ENCODE results near the gene VAV3. TPM values are rescaled to one million over a fixed set of nuclear protein-coding genes. Genes with fewer than 3 reads are reported as not detected.
"Not testable (repeated sequence)": the region's sequence is repeated elsewhere in the genome, so short reads cannot be mapped to it uniquely, and the experiment has no call there.

Gene VAV3
- polyA plus RNA-seq, 2 donors, result 23.9 to 35.5 TPM

DNA sequence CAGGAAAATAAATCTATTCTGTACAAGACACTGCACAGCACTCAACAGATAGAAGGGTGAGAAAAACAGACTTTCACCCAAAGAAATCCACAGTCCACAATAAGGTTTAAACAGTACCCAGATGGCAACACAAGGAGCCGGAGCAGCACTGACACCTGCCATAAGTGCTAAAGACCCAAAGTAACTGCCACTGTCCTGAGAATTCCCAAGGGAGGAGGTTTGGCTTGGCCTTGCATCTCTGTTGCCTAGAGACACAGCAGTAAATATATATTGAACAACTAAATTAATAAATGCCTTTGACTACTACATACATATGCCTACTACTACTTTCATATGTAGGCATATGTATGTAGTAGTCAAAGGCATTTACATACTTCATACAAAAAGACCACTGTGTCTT, 68.0 kb downstream of the VAV3 start:
- no peak overlapping the region for H3K27ac ChIP-seq (ENCODE audit: low read depth in 2 of 2, low read length in 1 of 2)
- no peaks in the 10 kb centered on the region for H3K36me3 ChIP-seq (ENCODE audit: control insufficient read depth in 2 of 2, insufficient read depth in 2 of 2, low read length in 1 of 2)

DNA sequence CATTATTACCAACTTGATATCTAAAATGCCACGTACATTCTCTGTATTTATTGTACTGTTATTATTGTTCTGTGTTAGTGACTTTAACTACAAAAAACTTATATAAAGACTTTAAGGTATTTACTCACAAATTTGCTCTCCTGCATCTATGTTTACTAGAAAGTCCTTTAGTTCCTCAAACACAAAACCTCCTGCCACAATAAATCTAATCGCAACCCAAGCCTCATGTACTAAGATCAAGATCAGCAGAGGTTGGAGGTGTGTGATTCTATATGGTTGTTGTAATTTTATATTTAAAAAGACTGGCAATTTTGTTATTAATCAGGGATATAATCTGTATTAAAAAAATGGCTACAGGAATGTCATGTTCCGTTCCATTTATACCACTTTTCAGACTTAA, 68.6 kb downstream of the VAV3 start:
- Histone ChIP-seq H3K4me3 (ENCODE audit: low read depth in 1 of 2, low read length in 2 of 2) (no peak overlapping the region), H3K27me3 (ENCODE audit: control insufficient read depth in 1 of 2, insufficient read depth in 2 of 2, low read length in 2 of 2) (no peaks in the 10 kb centered on the region), H3K36me3 (ENCODE audit: control insufficient read depth in 2 of 2, insufficient read depth in 2 of 2, low read length in 1 of 2) (no peaks in the 10 kb centered on the region), H3K9me3 (ENCODE audit: control insufficient read depth in 2 of 2, insufficient read depth in 1 of 2, low read depth in 1 of 2, low read length in 1 of 2) (no peaks in the 10 kb centered on the region), H3K27ac (ENCODE audit: low read depth in 2 of 2, low read length in 1 of 2) (no peak overlapping the region), H3K4me1 (ENCODE audit: control insufficient read depth in 2 of 2, insufficient read depth in 2 of 2, low read length in 1 of 2) (no peaks in the 10 kb centered on the region)
- WGBS, 2 donors, result 88 to 92% methylated on average over 3 of the region's 3 CpGs

More for the DNA sequence above, 68.0 kb downstream of the VAV3 start:
- 47 to 89% methylated on average over 1 of the region's 1 CpG for whole genome bisulfite sequencing, 2 donors
- Histone ChIP-seq H3K9me3 (ENCODE audit: control insufficient read depth in 2 of 2, insufficient read depth in 1 of 2, low read depth in 1 of 2, low read length in 1 of 2) (no peaks in the 10 kb centered on the region), H3K4me3 (ENCODE audit: low read depth in 1 of 2, low read length in 2 of 2) (no peak overlapping the region), H3K4me1 (ENCODE audit: control insufficient read depth in 2 of 2, insufficient read depth in 2 of 2, low read length in 1 of 2) (no peaks in the 10 kb centered on the region), H3K27me3 (ENCODE audit: control insufficient read depth in 1 of 2, insufficient read depth in 2 of 2, low read length in 2 of 2) (no peaks in the 10 kb centered on the region)

- Histone ChIP-seq H3K27ac (ENCODE audit: low read depth in 2 of 2, low read length in 1 of 2) (no peak overlapping the region), H3K9me3 (ENCODE audit: control insufficient read depth in 2 of 2, insufficient read depth in 1 of 2, low read depth in 1 of 2, low read length in 1 of 2) (no peaks in the 10 kb centered on the region), H3K36me3 (ENCODE audit: control insufficient read depth in 2 of 2, insufficient read depth in 2 of 2, low read length in 1 of 2) (no peaks in the 10 kb centered on the region), H3K4me3 (ENCODE audit: low read depth in 1 of 2, low read length in 2 of 2) (no peak overlapping the region), H3K4me1 (ENCODE audit: control insufficient read depth in 2 of 2, insufficient read depth in 2 of 2, low read length in 1 of 2) (no peaks in the 10 kb centered on the region), H3K27me3 (ENCODE audit: control insufficient read depth in 1 of 2, insufficient read depth in 2 of 2, low read length in 2 of 2) (no peaks in the 10 kb centered on the region)
- WGBS, 2 donors, result 82 to 83% methylated on average over 3 of the region's 3 CpGs
Observed at GRCh38 chr1:107895403-107896191, 69.4 kb downstream of the VAV3 start.

- H3K9me3 ChIP-seq (ENCODE audit: control insufficient read depth in 2 of 2, insufficient read depth in 1 of 2, low read depth in 1 of 2, low read length in 1 of 2), result no peaks in the 10 kb centered on the region
- H3K4me1 ChIP-seq (ENCODE audit: control insufficient read depth in 2 of 2, insufficient read depth in 2 of 2, low read length in 1 of 2), result no peaks in the 10 kb centered on the region
- no peaks in the 10 kb centered on the region for H3K27me3 ChIP-seq (ENCODE audit: control insufficient read depth in 1 of 2, insufficient read depth in 2 of 2, low read length in 2 of 2)
- WGBS, 2 donors, result 68 to 80% methylated on average over 1 of the region's 1 CpG
- H3K4me3 ChIP-seq (ENCODE audit: low read depth in 1 of 2, low read length in 2 of 2), result no peak overlapping the region
- no peak overlapping the region for H3K27ac ChIP-seq (ENCODE audit: low read depth in 2 of 2, low read length in 1 of 2)
- no peaks in the 10 kb centered on the region for H3K36me3 ChIP-seq (ENCODE audit: control insufficient read depth in 2 of 2, insufficient read depth in 2 of 2, low read length in 1 of 2)
Observed at GRCh38 chr1:107894605-107895004, 70.4 kb downstream of the VAV3 start.

DNA sequence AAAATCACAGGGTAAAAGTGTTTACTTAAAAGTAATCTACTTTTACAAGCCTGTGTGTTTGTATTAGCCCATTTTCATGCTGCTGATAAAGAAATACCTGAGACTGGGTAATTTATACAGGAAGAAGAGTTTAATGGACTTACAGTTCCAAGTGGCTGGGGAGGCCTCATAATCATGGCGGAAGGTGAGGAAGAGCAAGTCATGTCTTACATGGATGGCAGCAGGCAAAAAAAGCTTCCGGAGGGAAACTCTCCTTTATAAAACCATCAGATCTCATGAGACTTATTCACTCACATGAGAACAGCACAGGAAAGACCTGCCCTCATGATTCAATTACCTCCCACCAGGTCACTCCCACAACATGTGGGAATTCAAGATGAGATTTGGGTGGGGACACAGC, 71.6 kb downstream of the VAV3 start:
- WGBS, 2 donors, result 94 to 98% methylated on average over 2 of the region's 2 CpGs
- H3K4me3 ChIP-seq (ENCODE audit: low read depth in 1 of 2, low read length in 2 of 2); H3K27me3 ChIP-seq (ENCODE audit: control insufficient read depth in 1 of 2, insufficient read depth in 2 of 2, low read length in 2 of 2); H3K36me3 ChIP-seq (ENCODE audit: control insufficient read depth in 2 of 2, insufficient read depth in 2 of 2, low read length in 1 of 2); H3K9me3 ChIP-seq (ENCODE audit: control insufficient read depth in 2 of 2, insufficient read depth in 1 of 2, low read depth in 1 of 2, low read length in 1 of 2); H3K4me1 ChIP-seq (ENCODE audit: control insufficient read depth in 2 of 2, insufficient read depth in 2 of 2, low read length in 1 of 2); H3K27ac ChIP-seq (ENCODE audit: low read depth in 2 of 2, low read length in 1 of 2): not testable (repeated sequence)

GRCh38 chr1:107889524-107889923, 75.5 kb downstream of the VAV3 start:
- no peaks in the 10 kb centered on the region for H3K4me1 ChIP-seq (ENCODE audit: control insufficient read depth in 2 of 2, insufficient read depth in 2 of 2, low read length in 1 of 2)
- H3K4me3 ChIP-seq (ENCODE audit: low read depth in 1 of 2, low read length in 2 of 2), result no peak overlapping the region
- 82 to 85% methylated on average over 2 of the region's 2 CpGs for WGBS, 2 donors
- H3K9me3 ChIP-seq (ENCODE audit: control insufficient read depth in 2 of 2, insufficient read depth in 1 of 2, low read depth in 1 of 2, low read length in 1 of 2), result no peaks in the 10 kb centered on the region
- H3K27me3 ChIP-seq (ENCODE audit: control insufficient read depth in 1 of 2, insufficient read depth in 2 of 2, low read length in 2 of 2), result no peaks in the 10 kb centered on the region
- H3K36me3 ChIP-seq (ENCODE audit: control insufficient read depth in 2 of 2, insufficient read depth in 2 of 2, low read length in 1 of 2), result no peaks in the 10 kb centered on the region
- H3K27ac ChIP-seq (ENCODE audit: low read depth in 2 of 2, low read length in 1 of 2), result no peak overlapping the region

DNA sequence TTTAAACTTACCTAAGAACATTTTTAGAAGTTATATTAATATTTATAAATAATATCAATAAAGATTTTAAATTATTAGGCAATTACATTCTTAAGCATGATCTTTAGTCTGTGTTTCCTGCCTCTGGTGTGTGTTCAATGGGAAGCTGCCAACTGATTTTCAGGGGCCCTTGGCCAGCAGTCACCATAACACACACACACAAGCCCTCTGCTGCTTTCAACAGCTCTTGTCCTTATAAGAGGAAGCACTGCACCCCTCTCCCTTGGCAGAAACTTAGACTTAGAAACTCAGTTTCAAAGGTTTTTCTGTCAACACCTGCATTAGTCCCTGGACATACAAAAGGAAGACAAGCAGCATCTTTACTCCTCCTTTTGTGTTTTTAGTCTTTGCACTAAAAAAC, 81.4 kb downstream of the VAV3 start:
- no peaks in the 10 kb centered on the region for H3K36me3 ChIP-seq (ENCODE audit: control insufficient read depth in 2 of 2, insufficient read depth in 2 of 2, low read length in 1 of 2)
- H3K9me3 ChIP-seq (ENCODE audit: control insufficient read depth in 2 of 2, insufficient read depth in 1 of 2, low read depth in 1 of 2, low read length in 1 of 2), result no peaks in the 10 kb centered on the region
- H3K27me3 ChIP-seq (ENCODE audit: control insufficient read depth in 1 of 2, insufficient read depth in 2 of 2, low read length in 2 of 2), result peaks cover 0 to 5% of the 10 kb centered on the region in 2 donors
- H3K4me3 ChIP-seq (ENCODE audit: low read depth in 1 of 2, low read length in 2 of 2), result no peak overlapping the region
- no peak overlapping the region for H3K27ac ChIP-seq (ENCODE audit: low read depth in 2 of 2, low read length in 1 of 2)
- no peaks in the 10 kb centered on the region for H3K4me1 ChIP-seq (ENCODE audit: control insufficient read depth in 2 of 2, insufficient read depth in 2 of 2, low read length in 1 of 2)

- H3K4me3 ChIP-seq (ENCODE audit: low read depth in 1 of 2, low read length in 2 of 2), result no peak overlapping the region
- 68 to 75% methylated on average over 2 of the region's 2 CpGs for WGBS, 2 donors
- no peaks in the 10 kb centered on the region for H3K36me3 ChIP-seq (ENCODE audit: control insufficient read depth in 2 of 2, insufficient read depth in 2 of 2, low read length in 1 of 2)
Observed at GRCh38 chr1:107879927-107880326, 85.1 kb downstream of the VAV3 start.

DNA sequence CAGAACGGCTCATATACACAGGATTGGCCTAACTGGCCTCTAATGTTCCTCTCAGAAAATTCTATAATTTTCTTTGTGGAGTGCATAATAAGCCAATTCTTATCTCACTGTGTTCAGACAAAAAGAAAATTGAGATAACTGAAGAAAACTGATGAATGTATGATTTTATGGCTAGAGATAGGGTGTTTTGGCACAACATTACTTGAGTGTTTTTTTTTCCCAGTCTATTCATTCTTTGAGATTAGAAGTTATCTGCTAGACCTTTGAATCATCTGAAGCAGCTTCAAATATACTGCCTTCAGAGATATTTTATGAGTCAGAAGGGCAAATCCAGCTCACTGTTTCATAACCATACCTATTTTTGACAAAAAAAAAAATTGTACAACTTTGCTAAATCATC, 85.6 kb downstream of the VAV3 start:
- Histone ChIP-seq H3K9me3 (ENCODE audit: control insufficient read depth in 2 of 2, insufficient read depth in 1 of 2, low read depth in 1 of 2, low read length in 1 of 2) (no peaks in the 10 kb centered on the region), H3K4me3 (ENCODE audit: low read depth in 1 of 2, low read length in 2 of 2) (no peak overlapping the region), H3K27me3 (ENCODE audit: control insufficient read depth in 1 of 2, insufficient read depth in 2 of 2, low read length in 2 of 2) (peaks cover 0 to 5% of the 10 kb centered on the region in 2 donors), H3K4me1 (ENCODE audit: control insufficient read depth in 2 of 2, insufficient read depth in 2 of 2, low read length in 1 of 2) (no peaks in the 10 kb centered on the region), H3K27ac (ENCODE audit: low read depth in 2 of 2, low read length in 1 of 2) (no peak overlapping the region), H3K36me3 (ENCODE audit: control insufficient read depth in 2 of 2, insufficient read depth in 2 of 2, low read length in 1 of 2) (no peaks in the 10 kb centered on the region)
- WGBS, 2 donors, result 61 to 71% methylated on average over 1 of the region's 1 CpG

More at GRCh38 chr1:107879927-107880326, 85.1 kb downstream of the VAV3 start:
- no peaks in the 10 kb centered on the region for H3K9me3 ChIP-seq (ENCODE audit: control insufficient read depth in 2 of 2, insufficient read depth in 1 of 2, low read depth in 1 of 2, low read length in 1 of 2)
- H3K27ac ChIP-seq (ENCODE audit: low read depth in 2 of 2, low read length in 1 of 2), result no peak overlapping the region
- H3K27me3 ChIP-seq (ENCODE audit: control insufficient read depth in 1 of 2, insufficient read depth in 2 of 2, low read length in 2 of 2), result peaks cover 0 to 5% of the 10 kb centered on the region in 2 donors
- H3K4me1 ChIP-seq (ENCODE audit: control insufficient read depth in 2 of 2, insufficient read depth in 2 of 2, low read length in 1 of 2), result no peaks in the 10 kb centered on the region

GRCh38 chr1:107877745-107878144, 87.2 kb downstream of the VAV3 start:
- 71 to 79% methylated on average over 1 of the region's 1 CpG for WGBS, 2 donors
- H3K36me3 ChIP-seq (ENCODE audit: control insufficient read depth in 2 of 2, insufficient read depth in 2 of 2, low read length in 1 of 2), result no peaks in the 10 kb centered on the region
- H3K9me3 ChIP-seq (ENCODE audit: control insufficient read depth in 2 of 2, insufficient read depth in 1 of 2, low read depth in 1 of 2, low read length in 1 of 2), result no peaks in the 10 kb centered on the region
- no peak overlapping the region for H3K27ac ChIP-seq (ENCODE audit: low read depth in 2 of 2, low read length in 1 of 2)
- H3K27me3 ChIP-seq (ENCODE audit: control insufficient read depth in 1 of 2, insufficient read depth in 2 of 2, low read length in 2 of 2), result peaks cover 0 to 5% of the 10 kb centered on the region in 2 donors
- H3K4me1 ChIP-seq (ENCODE audit: control insufficient read depth in 2 of 2, insufficient read depth in 2 of 2, low read length in 1 of 2), result no peaks in the 10 kb centered on the region
- no peak overlapping the region for H3K4me3 ChIP-seq (ENCODE audit: low read depth in 1 of 2, low read length in 2 of 2)
